ENCODE data around the gene KCNK7. TPM values are rescaled to one million over a fixed set of nuclear protein-coding genes. Genes with fewer than 3 reads are reported as not detected.

Gene KCNK7
- total RNA-seq, 2 experiments from 2014 or later = 4.9 to 5.0 TPM

DNA sequence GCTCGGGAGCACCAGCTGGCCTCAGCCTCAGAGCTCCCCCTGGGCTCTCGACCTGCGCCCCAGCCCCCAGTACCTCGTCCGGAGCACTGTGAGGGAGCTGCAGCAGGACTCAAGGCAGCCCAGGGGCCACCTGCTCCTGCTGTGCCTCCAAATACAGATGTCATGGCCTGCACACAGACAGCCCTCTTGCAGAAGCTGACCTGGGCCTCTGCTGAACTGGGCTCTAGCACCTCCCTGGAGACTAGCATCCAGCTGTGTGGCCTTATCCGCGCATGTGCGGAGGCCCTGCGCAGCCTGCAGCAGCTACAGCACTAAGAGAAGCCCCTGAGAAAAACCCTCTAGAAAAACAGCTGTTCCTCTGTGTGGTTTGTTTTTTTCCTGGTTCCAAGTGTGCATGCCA is 24.2 kb downstream of the KCNK7 start:
- Mint-ChIP-seq H3K9me3 (no peaks in the 10 kb centered on the region), H3K27me3 (no peaks in the 10 kb centered on the region), H3K36me3 (ENCODE audit: low read depth) (peaks cover 47% of the 10 kb centered on the region), H3K27ac (peak overlapping the region; percentile 98), H3K4me3 (peak overlapping the region; percentile 100), H3K4me1 (ENCODE audit: low read depth) (peaks cover 79% of the 10 kb centered on the region)
- intact Hi-C loops (cut with DNase I, micrococcal nuclease) = loop anchor here (5.0 to 10.0 kb wide), 3 partner anchors 47 to 544 kb away; partner anchors contain the start of genes RELA (in 1 of the 2), SCYL1 (in 1 of the 2) and SNX15 (in 1 of the 2)
- CTCF ChIA-PET = interaction anchor here (0.5 to 4.4 kb wide), 6 partner anchors 17 to 103 kb away, joined by 3 to 64 read pairs (median 10); no protein-coding TSS in a partner anchor
- H3K9me3 ChIP-seq (ENCODE audit: control insufficient read depth in 1 of 2, insufficient read depth in 1 of 2, low read length in 2 of 2) = no peaks in the 10 kb centered on the region
- DNase-seq (peak in 1 of 14 experiments; percentile 44), ATAC-seq (ENCODE audit: poor library complexity) (no peak)
- peak overlapping the region; percentile 99 to 100 for H3K27ac ChIP-seq (ENCODE audit: low read depth in 1 of 2, low read length in 2 of 2)
- POLR2A ChIA-PET = interaction anchor here (0.6 to 5.5 kb wide), 19 partner anchors 10 to 510 kb away, joined by 3 to 92 read pairs (median 15); partner anchors contain the start of genes KAT5, LTBP3, MALAT1 and MAP3K11
- H3K4me1 ChIP-seq (ENCODE audit: insufficient read depth, low read length) = peaks cover 82% of the 10 kb centered on the region
- TF ChIP-seq, protein P1, sequence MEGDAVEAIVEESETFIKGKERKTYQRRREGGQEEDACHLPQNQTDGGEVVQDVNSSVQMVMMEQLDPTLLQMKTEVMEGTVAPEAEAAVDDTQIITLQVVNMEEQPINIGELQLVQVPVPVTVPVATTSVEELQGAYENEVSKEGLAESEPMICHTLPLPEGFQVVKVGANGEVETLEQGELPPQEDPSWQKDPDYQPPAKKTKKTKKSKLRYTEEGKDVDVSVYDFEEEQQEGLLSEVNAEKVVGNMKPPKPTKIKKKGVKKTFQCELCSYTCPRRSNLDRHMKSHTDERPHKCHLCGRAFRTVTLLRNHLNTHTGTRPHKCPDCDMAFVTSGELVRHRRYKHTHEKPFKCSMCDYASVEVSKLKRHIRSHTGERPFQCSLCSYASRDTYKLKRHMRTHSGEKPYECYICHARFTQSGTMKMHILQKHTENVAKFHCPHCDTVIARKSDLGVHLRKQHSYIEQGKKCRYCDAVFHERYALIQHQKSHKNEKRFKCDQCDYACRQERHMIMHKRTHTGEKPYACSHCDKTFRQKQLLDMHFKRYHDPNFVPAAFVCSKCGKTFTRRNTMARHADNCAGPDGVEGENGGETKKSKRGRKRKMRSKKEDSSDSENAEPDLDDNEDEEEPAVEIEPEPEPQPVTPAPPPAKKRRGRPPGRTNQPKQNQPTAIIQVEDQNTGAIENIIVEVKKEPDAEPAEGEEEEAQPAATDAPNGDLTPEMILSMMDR (IDR thresholded peaks at IDR 0.05) = no peak
- H3K27me3 ChIP-seq (ENCODE audit: control insufficient read depth in 1 of 2, insufficient read depth in 2 of 2, low read length in 2 of 2) = no peaks in the 10 kb centered on the region
- peak overlapping the region; percentile 89 for H3K4me3 ChIP-seq (ENCODE audit: low read length)
- H3K36me3 ChIP-seq (ENCODE audit: insufficient read depth, low read length) = peaks cover 19% of the 10 kb centered on the region

DNA sequence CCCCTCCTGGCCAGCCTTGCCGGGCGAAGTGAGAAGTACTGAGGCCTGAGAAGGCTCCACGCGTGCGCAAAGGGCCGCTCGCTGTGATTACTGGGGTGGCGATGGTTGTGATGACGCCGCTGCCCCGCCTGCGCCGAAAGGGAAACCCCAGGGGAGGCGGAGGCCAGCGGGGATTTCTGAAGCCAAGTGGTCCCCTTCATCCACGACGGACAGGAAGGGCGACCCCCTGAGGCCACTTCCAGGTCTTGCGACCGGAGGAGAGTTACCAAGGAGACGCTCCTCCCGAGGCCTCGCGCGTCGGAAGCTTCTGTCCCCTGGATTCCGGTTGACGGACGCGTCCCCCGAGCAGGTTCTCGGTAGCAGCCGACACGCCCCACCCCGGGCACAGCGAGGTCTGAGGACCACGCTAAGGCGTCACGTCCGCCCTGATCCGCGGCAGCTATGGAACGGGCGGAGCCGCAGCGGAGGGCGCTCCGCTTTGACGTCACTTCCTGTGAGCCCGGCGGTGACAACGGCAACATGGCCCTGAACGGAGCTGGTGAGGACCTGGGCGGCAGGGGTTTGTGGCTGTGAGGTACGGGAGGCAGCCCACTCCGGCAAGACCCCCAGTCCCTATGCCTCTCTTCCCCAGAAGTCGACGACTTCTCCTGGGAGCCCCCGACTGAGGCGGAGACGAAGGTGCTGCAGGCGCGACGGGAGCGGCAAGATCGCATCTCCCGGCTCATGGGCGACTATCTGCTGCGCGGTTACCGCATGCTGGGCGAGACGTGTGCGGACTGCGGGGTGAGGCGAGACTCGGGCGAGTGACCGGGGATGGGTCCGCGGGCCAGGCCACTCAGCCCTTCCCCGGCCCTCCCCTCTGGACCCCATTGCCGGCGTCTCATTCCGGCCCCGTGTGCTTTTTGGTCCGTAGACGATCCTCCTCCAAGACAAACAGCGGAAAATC is 25.4 kb downstream of the KCNK7 start, which contains the start of gene ZNRD2:
Gene ZNRD2, plus strand, starts transcription at position 505 of the 946 bp plus-strand sequence. Its CDS starts 15 bp downstream, at position 520.
- Mint-ChIP-seq H3K36me3 (ENCODE audit: low read depth) (peaks cover 49% of the 10 kb centered on the region), H3K27ac (peak within 1 kb of the TSS; percentile 98), H3K27me3 (no peaks in the 10 kb centered on the region), H3K9me3 (no peaks in the 10 kb centered on the region), H3K4me1 (ENCODE audit: low read depth) (peaks cover 86% of the 10 kb centered on the region), H3K4me3 (peak within 1 kb of the TSS; percentile 100)
- ATAC-seq (ENCODE audit: poor library complexity) = peak; percentile 71
- ChIA-PET POLR2A (interaction anchor here (0.6 to 5.5 kb wide), 27 partner anchors 9 to 1046 kb away, joined by 3 to 92 read pairs (median 6); partner anchors contain the start of genes CFL1, KAT5, LTBP3 and MALAT1), CTCF (interaction anchor here (0.9 to 4.4 kb wide), 6 partner anchors 10 to 29 kb away, joined by 3 to 64 read pairs (median 6); partner anchors contain the start of gene LTBP3)
- Histone ChIP-seq H3K4me3 (ENCODE audit: low read length) (peak within 1 kb of the TSS; percentile 89), H3K9me3 (ENCODE audit: control insufficient read depth in 1 of 2, insufficient read depth in 1 of 2, low read length in 2 of 2) (no peaks in the 10 kb centered on the region), H3K36me3 (ENCODE audit: insufficient read depth, low read length) (peaks cover 19% of the 10 kb centered on the region), H3K27ac (ENCODE audit: low read depth in 1 of 2, low read length in 2 of 2) (peak within 1 kb of the TSS; percentile 99 to 100), H3K27me3 (ENCODE audit: control insufficient read depth in 1 of 2, insufficient read depth in 2 of 2, low read length in 2 of 2) (no peaks in the 10 kb centered on the region), H3K4me1 (ENCODE audit: insufficient read depth, low read length) (peaks cover 87% of the 10 kb centered on the region)
- DNase-seq = peak; percentile 96 to 100 (median 98)
- intact Hi-C loops (cut with DNase I, micrococcal nuclease) = loop anchor here (1.0 to 10.0 kb wide), 6 partner anchors 17 to 543 kb away; partner anchors contain the start of genes PCNX3 (in 1 of the 2), RELA (in 1 of the 2), SCYL1 (in 1 of the 2) and SNX15 (in 1 of the 2)
- TF ChIP-seq, protein P1 (IDR thresholded peaks at IDR 0.05) = no peak
